Glomerular visceral epithelial cell (primary cell): Measurements from ENCODE around the gene MEGF6.
A peak's percentile ranks its signal among the peaks of the same experiment; 100 is the strongest.

ENCODE experiments used
- DNase-seq: peaks from one replicate; pipeline ENCODE4 v3.0.0-alpha.2; 2016; ENCODE audit errors: extremely low spot score

Gene MEGF6

GRCh38 chr1:3536420-3537195 is 74.7 kb downstream of the MEGF6 start:
- DNase-seq: no peak

GRCh38 chr1:3535732-3536131 is 75.6 kb downstream of the MEGF6 start:
- DNase-seq: no peak

- no peak for DNase-seq
Observed at GRCh38 chr1:3534803-3535637, 76.3 kb downstream of the MEGF6 start.

GRCh38 chr1:3533067-3534048 is 78.0 kb downstream of the MEGF6 start:
- no peak for DNase-seq

GRCh38 chr1:3531928-3532327 is 79.4 kb downstream of the MEGF6 start:
- no peak for DNase-seq

GRCh38 chr1:3530926-3531818 is 80.1 kb downstream of the MEGF6 start:
- DNase-seq: peak; percentile 89

GRCh38 chr1:3530086-3530925 is 81.0 kb downstream of the MEGF6 start:
- DNase-seq: peak; percentile 56

- DNase-seq: no peak
Observed at GRCh38 chr1:3529099-3529729, 82.1 kb downstream of the MEGF6 start.

- no peak for DNase-seq
Observed at GRCh38 chr1:3527774-3528173, 83.5 kb downstream of the MEGF6 start.

- DNase-seq: no peak
Observed at GRCh38 chr1:3525551-3526482, 85.5 kb downstream of the MEGF6 start.

- DNase-seq: no peak
Observed at GRCh38 chr1:3524556-3525203, 86.6 kb downstream of the MEGF6 start.

GRCh38 chr1:3523980-3524379 is 87.3 kb downstream of the MEGF6 start:
- DNase-seq: no peak

GRCh38 chr1:3522564-3523265 is 88.6 kb downstream of the MEGF6 start:
- DNase-seq: no peak

- no peak for DNase-seq
Observed at GRCh38 chr1:3522112-3522511, 89.2 kb downstream of the MEGF6 start.

GRCh38 chr1:3521426-3521825 is 89.9 kb downstream of the MEGF6 start:
- no peak for DNase-seq

GRCh38 chr1:3520419-3521378 is 90.6 kb downstream of the MEGF6 start:
- DNase-seq: no peak
